GM12878 (cell line): Measurements from ENCODE around the gene DENND1B. TPM values are rescaled to one million over a fixed set of nuclear protein-coding genes. Genes with fewer than 3 reads are reported as not detected.

Source experiments
- ATAC-seq: fragments of 200-7000 bp; cut with Tn5 transposase; 3 replicates; pipeline ENCODE4 v1.9.1; 2020; ENCODE audit warnings: mild to moderate bottlenecking, moderate library complexity
- BruUV-seq: library from RNA; stranded (reverse); fragments of 400-500 nt; replicated peaks from 2 replicates; lab custom pipeline; 2021; lab: Mats Ljungman, UMichigan
- CTCF ChIA-PET: fragments of 300-600 bp; sonication (Branson Sonifier 250); formaldehyde crosslinking; extraction: SDS; loops from one replicate; lab custom pipeline; 2021; ENCODE audit warnings: inconsistent platforms; lab: Yijun Ruan, JAX
- POLR2A ChIA-PET: fragments of 350-600 bp; formaldehyde crosslinking; extraction: SDS; loops from one replicate; lab custom pipeline; 2021; ENCODE audit warnings: inconsistent platforms; lab: Charles Lee
- RAD21 ChIA-PET: fragments of 300-600 bp; sonication (Branson Sonifier 250); formaldehyde crosslinking; loops from one replicate; lab custom pipeline; 2023; ENCODE audit warnings: antibody characterized with exemption; ENCODE audit not compliant: unreplicated experiment; lab: Charles Lee
- SMC1A ChIA-PET: fragments of 300-600 bp; sonication (Branson Sonifier 250); formaldehyde crosslinking; loops from one replicate; lab custom pipeline; 2023; ENCODE audit not compliant: unreplicated experiment, uncharacterized antibody; lab: Charles Lee
- DNase-seq: peaks from one replicate; pipeline ENCODE4 v3.0.0-alpha.2; 2011; ENCODE audit warnings: low read depth, low spot score
- FAIRE-seq: peaks from 3 replicates; lab custom pipeline; 2011; peaks lifted over from hg19 to GRCh38; lab: Jason Lieb, UNC
- H2AFZ ChIP-seq: 2 replicates; pipeline ENCODE4 v1.6.0; 2011; ENCODE audit warnings: low read depth, low read length, control low read depth; ENCODE audit not compliant: control insufficient read depth
- H3K27ac ChIP-seq: 2 replicates; pipeline ENCODE4 v1.5.1; 2011; ENCODE audit warnings: control low read depth; ENCODE audit not compliant: control insufficient read depth, insufficient read depth
- H3K27me3 ChIP-seq, 2 experiments: replicated peaks in 1 of 2; 2 replicates each; pipeline versions ENCODE4 v1.6.0 to v1.6.1; 2011; ENCODE audit warnings: low read length in 1 of 2; ENCODE audit not compliant: control insufficient read depth in 2 of 2, insufficient read depth in 2 of 2
- H3K36me3 ChIP-seq, 2 experiments: 2 replicates each; pipeline ENCODE4 v1.5.1; 2011; ENCODE audit warnings: low read length in 1 of 2; ENCODE audit not compliant: control insufficient read depth in 2 of 2, insufficient read depth in 2 of 2
- H3K4me1 ChIP-seq: 2 replicates; pipeline ENCODE4 v1.6.1; 2011; ENCODE audit warnings: mild to moderate bottlenecking, low read length, moderate library complexity, mixed read lengths; ENCODE audit not compliant: control insufficient read depth, insufficient read depth
- H3K4me2 ChIP-seq: 2 replicates; pipeline ENCODE4 v1.6.0; 2011; ENCODE audit warnings: control low read depth; ENCODE audit not compliant: control insufficient read depth, insufficient read depth
- H3K4me3 ChIP-seq: fragments of 200-600 bp; sonication (generic); 2 replicates; pipeline ENCODE4 v1.5.1; 2016
- H3K79me2 ChIP-seq: 2 replicates; pipeline ENCODE4 v1.6.0; 2011; ENCODE audit warnings: low read length; ENCODE audit not compliant: control insufficient read depth, insufficient read depth
- H3K9ac ChIP-seq: 2 replicates; pipeline ENCODE4 v1.8.0; 2011; ENCODE audit warnings: low read length, control low read depth, mixed read lengths; ENCODE audit not compliant: control insufficient read depth, insufficient read depth
- H3K9me3 ChIP-seq: replicated peaks from 3 replicates; pipeline ENCODE4 v1.5.1; 2011; ENCODE audit warnings: mild to moderate bottlenecking, low read length; ENCODE audit not compliant: control insufficient read depth, insufficient read depth
- H4K20me1 ChIP-seq: 2 replicates; pipeline ENCODE4 v1.6.0; 2011; ENCODE audit not compliant: control insufficient read depth, insufficient read depth
- BRCA1 ChIP-seq: IDR thresholded peaks from 2 replicates; pipeline ENCODE4 v1.6.1; 2011; ENCODE audit warnings: low read depth, low read length, improper control_type of control experiment
- ESRRA ChIP-seq: IDR thresholded peaks from 2 replicates; pipeline ENCODE4 v1.6.1; 2012; ENCODE audit warnings: mild to moderate bottlenecking, low read length, improper control_type of control experiment
- FOXM1 ChIP-seq: IDR thresholded peaks from 2 replicates; pipeline ENCODE4 v1.6.1; 2012; ENCODE audit warnings: low read depth, mild to moderate bottlenecking, inconsistent platforms, low read length, moderate library complexity
- GATAD2B ChIP-seq: fragments of 450-650 bp; conservative IDR thresholded peaks from 2 replicates; pipeline ENCODE4 v1.6.1; 2017; ENCODE audit warnings: low read depth, mild to moderate bottlenecking, moderate library complexity
- HDAC2 ChIP-seq: fragments of 200-600 bp; sonication (generic); IDR thresholded peaks from 2 replicates; pipeline ENCODE4 v1.6.1; 2017
- JUND ChIP-seq: IDR thresholded peaks from 2 replicates; pipeline ENCODE4 v1.6.1; 2012; ENCODE audit warnings: low read depth, mild to moderate bottlenecking, low read length, improper control_type of control experiment, moderate library complexity
- KLF5 ChIP-seq: fragments of 450-650 bp; IDR thresholded peaks from 2 replicates; pipeline ENCODE4 v1.6.1; 2014; ENCODE audit warnings: mild to moderate bottlenecking; ENCODE audit not compliant: partially characterized antibody
- MTA3 ChIP-seq: IDR thresholded peaks from 2 replicates; pipeline ENCODE4 v1.6.1; 2012; ENCODE audit warnings: low read length, inconsistent platforms, borderline replicate concordance
- MYC ChIP-seq: IDR thresholded peaks from 2 replicates; pipeline ENCODE4 v1.6.1; 2011; ENCODE audit warnings: mild to moderate bottlenecking, low read length, moderate library complexity, inconsistent platforms; ENCODE audit not compliant: insufficient read depth, insufficient replicate concordance, insufficient read length, severe bottlenecking
- NBN ChIP-seq: fragments of 450-650 bp; IDR thresholded peaks from 2 replicates; pipeline ENCODE4 v1.6.1; 2016
- NFXL1 ChIP-seq: fragments of 450-650 bp; IDR thresholded peaks from 2 replicates; pipeline ENCODE4 v1.6.1; 2017; ENCODE audit warnings: antibody characterized with exemption, mild to moderate bottlenecking, borderline replicate concordance
- SUZ12 ChIP-seq: fragments of 200-600 bp; sonication (generic); IDR thresholded peaks from one replicate; pipeline ENCODE4 v1.6.1; 2018; ENCODE audit warnings: antibody characterized with exemption, mild to moderate bottlenecking; ENCODE audit not compliant: unreplicated experiment
- WGBS: methylation state at CpG from one replicate; pipeline ENCODE4 v1.1.6; 2016; ENCODE audit warnings: low lambda C conversion rate; ENCODE audit not compliant: insufficient replicate concordance, insufficient coverage; ENCODE audit errors: missing lambda C conversion rate; 5-methylcytosine and 5-hydroxymethylcytosine counted together
- in situ Hi-C: fragments of 300-500 bp; cut with MboI; formaldehyde crosslinking; loops from 9 replicates; pipeline ENCODE4 v1.14.3; 2018; ENCODE audit warnings: mixed read lengths
- intact Hi-C: fragments of 100-400 bp; cut with micrococcal nuclease; formaldehyde crosslinking; loops from one replicate; pipeline ENCODE4 v1.14.2; 2022; ENCODE audit not compliant: unreplicated experiment
- polyA plus RNA-seq, 11 experiments: library from polyadenylated mRNA; depleted of rRNA in 4 of 11; unstranded in 6 of 11; stranded (reverse) in 5 of 11; fragments of >200 nt; fragmentation: Nextera tagmentation in 4 of 11; fragmentation: Illumina TruSeq in 1 of 11; extraction: Ambion mirVana in 4 of 11; extraction: Trizol in 1 of 11; gene quantifications; 1 replicate in 1 of 11; 2 replicates in 10 of 11; pipeline versions ENCODE4 v1.2.1 to v1.2.3, GENCODE V29; 2011 to 2016; ENCODE audit warnings: inconsistent platforms in 2 of 11, missing spikeins in 2 of 11, low read depth in 1 of 11
- total RNA-seq, 4 experiments: library from RNA; depleted of rRNA in 3 of 4; stranded (reverse); fragments of >200 nt in 3 of 4; fragmentation: Illumina TruSeq in 1 of 4; extraction: Trizol in 1 of 4; gene quantifications; 2 replicates each; pipeline versions ENCODE4 v1.2.1 to v1.2.3, GENCODE V29; 2013 to 2021

The DENND1B gene
- total and polyA plus RNA-seq, 10 of the 15 experiments (the other 5 are each of a cell fraction or from before 2014, with no cell fraction given): 1.7 to 10.7 (median 8.0) TPM

- POLR2A ChIA-PET: interaction anchor here (0.7 kb wide), 1 partner anchor 924 kb away, joined by 3 read pairs; no protein-coding TSS in a partner anchor
- 30% methylated on average over 3 of the region's 3 CpGs for WGBS
- CTCF ChIA-PET: interaction anchor here (1.2 kb wide), 1 partner anchor 23 kb away, joined by 3 read pairs; no protein-coding TSS in a partner anchor
- Histone ChIP-seq H3K9ac (no peak overlapping the region), H3K4me2 (no peak overlapping the region), H3K27ac (no peak overlapping the region), H3K79me2 (no peaks in the 10 kb centered on the region), H3K36me3 (no peaks in the 10 kb centered on the region), H3K9me3 (no peaks in the 10 kb centered on the region), H3K4me1 (no peaks in the 10 kb centered on the region), H3K4me3 (no peak overlapping the region), H3K27me3 (no peaks in the 10 kb centered on the region), H2AFZ (no peak overlapping the region), H4K20me1 (no peaks in the 10 kb centered on the region)
- SMC1A ChIA-PET: interaction anchor here (0.6 to 1.3 kb wide), 2 partner anchors 25 to 1853 kb away, joined by 3 to 4 read pairs; no protein-coding TSS in a partner anchor
- in situ Hi-C loops: loop anchor here (25.0 kb wide), 1 partner anchor 1143 kb away; no protein-coding TSS in a partner anchor
- FAIRE-seq (no peak), DNase-seq (no peak), ATAC-seq (no peak)
- no TSS peak for BruUV-seq
- RAD21 ChIA-PET: no interaction called here
- intact Hi-C loops: no loop called here
- no peak for TF ChIP-seq HDAC2
Observed at GRCh38 chr1:197544130-197544529, 231.2 kb downstream of the DENND1B start.

DNA sequence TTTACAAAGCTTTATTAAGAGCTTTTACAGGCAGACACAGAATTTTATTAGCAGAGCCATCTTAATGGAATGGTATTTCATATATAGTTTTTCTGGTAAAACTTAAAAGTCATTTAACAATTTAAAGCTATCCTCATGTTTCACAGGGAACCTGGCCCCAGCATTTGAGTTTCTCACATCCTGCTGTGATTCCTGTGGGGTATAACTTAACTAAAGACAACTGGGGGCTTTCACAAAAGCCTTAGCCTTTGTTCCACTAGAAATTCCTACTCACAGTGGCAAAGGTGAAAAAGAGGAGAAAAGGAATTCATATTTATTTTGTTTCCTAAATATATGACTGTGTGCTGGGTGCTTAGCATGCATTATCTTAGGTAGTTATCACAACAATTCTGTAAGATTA is 233.9 kb downstream of the DENND1B start:
- H3K9ac ChIP-seq: no peak overlapping the region
- H3K4me3 ChIP-seq: no peak overlapping the region
- no peak for FAIRE-seq
- no peaks in the 10 kb centered on the region for H4K20me1 ChIP-seq
- H2AFZ ChIP-seq: no peak overlapping the region
- no TSS peak for BruUV-seq
- DNase-seq: no peak
- intact Hi-C loops (no loop called here), in situ Hi-C loops (loop anchor here (25.0 kb wide), 1 partner anchor 1146 kb away; no protein-coding TSS in a partner anchor)
- H3K27ac ChIP-seq: no peak overlapping the region
- RAD21 ChIA-PET: no interaction called here
- H3K36me3 ChIP-seq: no peaks in the 10 kb centered on the region
- H3K4me1 ChIP-seq: no peaks in the 10 kb centered on the region
- CTCF ChIA-PET: interaction anchor here (1.0 to 1.3 kb wide), 2 partner anchors 15 to 22 kb away, joined by 4 to 5 read pairs; no protein-coding TSS in a partner anchor
- POLR2A ChIA-PET: no interaction called here
- SMC1A ChIA-PET: interaction anchor here (0.7 kb wide), 1 partner anchor 15 kb away, joined by 3 read pairs; no protein-coding TSS in a partner anchor
- ATAC-seq: no peak
- H3K27me3 ChIP-seq: no peaks in the 10 kb centered on the region
- no peaks in the 10 kb centered on the region for H3K9me3 ChIP-seq
- TF ChIP-seq MTA3: no peak
- no peak for TF ChIP-seq KLF5
- no peak for TF ChIP-seq BRCA1
- no peak for TF ChIP-seq GATAD2B
- TF ChIP-seq NBN: no peak
- no peak for TF ChIP-seq JUND
- no peak for TF ChIP-seq FOXM1
- no peak for TF ChIP-seq SUZ12
- no peak for TF ChIP-seq NFXL1
- no peak for TF ChIP-seq ESRRA
- TF ChIP-seq MYC: no peak
- H3K79me2 ChIP-seq: no peaks in the 10 kb centered on the region
- no peak overlapping the region for H3K4me2 ChIP-seq
